GM18507 (cell line): Measurements from ENCODE around the gene XPO6.

ENCODE experiments used
- DNase-seq: peaks from one replicate; pipeline ENCODE4 v3.0.0; 2011; ENCODE audit warnings: low read depth; ENCODE audit not compliant: insufficient read length; ENCODE audit errors: extremely low spot score
- FAIRE-seq: peaks from 2 replicates; lab custom pipeline; 2011; peaks lifted over from hg19 to GRCh38; lab: Jason Lieb, UNC

Gene XPO6

GRCh38 chr16:28098959-28099945, 112.5 kb downstream of the XPO6 start:
- FAIRE-seq (no peak), DNase-seq (no peak)

DNA sequence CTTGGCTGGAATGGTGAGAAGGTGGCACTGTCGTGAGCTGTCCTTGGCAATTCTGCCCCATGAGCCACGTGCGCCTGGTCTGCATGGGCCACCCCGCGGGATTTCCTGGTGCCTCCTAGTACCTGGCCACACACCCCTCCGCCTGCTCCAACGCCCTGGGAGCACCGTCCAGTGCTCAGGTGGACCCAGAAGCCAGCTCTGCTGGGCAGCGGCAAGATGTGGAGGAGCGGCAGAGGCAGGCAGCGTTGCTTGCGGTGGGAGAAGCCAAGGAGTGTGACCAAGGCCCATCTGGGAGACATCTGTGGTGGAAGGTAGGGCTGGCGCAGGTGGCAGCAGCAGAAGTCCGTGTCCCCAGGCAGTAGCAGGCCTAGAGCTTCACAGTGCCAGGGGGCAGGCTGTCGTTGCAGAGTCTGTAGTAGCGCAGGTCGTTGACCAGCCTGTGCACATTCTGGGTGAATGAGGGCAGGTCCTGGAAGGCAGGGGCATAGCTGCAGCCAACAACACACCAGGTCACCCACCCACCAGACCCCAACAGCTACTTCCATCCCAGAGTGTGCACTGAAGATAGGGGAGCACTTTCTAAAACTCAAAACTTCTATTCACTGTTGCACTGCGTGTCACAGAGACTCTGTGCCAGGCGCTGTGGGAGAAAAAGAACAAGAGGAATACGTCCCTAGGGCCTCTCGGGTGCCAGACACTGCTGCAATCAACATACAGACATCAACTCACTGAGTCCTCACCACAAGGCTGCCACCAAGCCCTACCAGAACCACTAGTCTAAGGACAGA, 113.4 kb downstream of the XPO6 start:
- FAIRE-seq (no peak), DNase-seq (no peak)

GRCh38 chr16:28096983-28097899, 114.5 kb downstream of the XPO6 start:
- no peak for FAIRE-seq
- DNase-seq = no peak

DNA sequence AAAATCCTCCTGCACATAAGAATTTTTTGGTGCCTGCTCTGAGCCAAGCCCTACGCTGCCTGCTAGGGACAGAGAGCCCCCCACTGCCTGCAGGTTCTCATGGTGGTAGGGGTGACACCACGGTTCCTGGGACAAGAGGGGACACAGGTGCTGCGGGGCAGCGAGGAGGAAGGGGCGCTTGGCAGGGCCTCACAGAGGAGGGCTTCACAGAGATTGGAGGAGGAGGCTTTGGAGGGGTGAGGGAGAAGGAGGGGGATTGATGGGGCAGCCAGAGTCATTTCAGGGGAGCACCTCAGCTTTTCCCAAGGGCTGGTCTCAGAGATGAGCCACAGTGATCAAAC, 118.4 kb downstream of the XPO6 start:
- no peak for FAIRE-seq

DNA sequence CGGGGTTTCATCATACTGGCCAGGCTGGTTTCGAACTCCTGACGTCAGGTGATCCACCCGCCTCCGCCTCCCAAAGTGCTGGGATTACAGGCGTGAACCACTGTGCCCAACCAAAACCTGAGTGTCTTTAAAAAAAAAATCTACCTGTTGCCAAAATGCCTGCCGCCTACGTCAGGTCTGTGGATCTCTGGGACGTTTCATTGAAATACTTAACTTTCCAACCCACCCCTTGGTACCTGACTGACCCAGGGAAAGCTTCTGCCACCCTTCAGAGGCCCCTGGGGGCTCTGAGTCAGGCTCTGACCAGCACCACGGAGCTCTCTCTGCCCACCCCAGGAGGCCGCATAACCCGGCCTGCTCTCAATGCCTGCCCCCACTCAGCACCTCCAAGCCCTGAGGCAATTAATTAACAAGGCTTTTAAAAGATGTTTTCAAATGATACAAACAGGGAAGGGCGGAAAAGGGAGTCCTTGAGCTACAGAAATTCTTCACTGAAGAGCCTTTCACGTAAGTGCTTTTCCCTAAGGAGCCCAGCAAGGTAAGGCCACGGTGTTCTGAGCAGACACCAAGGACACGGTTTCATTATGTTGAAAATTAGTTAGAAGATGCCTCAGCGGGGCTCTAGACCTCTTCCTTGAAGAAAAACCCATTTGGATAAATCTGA, 118.9 kb downstream of the XPO6 start:
- DNase-seq (no peak), FAIRE-seq (no peak)

More for the DNA sequence above, 118.4 kb downstream of the XPO6 start:
- no peak for DNase-seq

- DNase-seq (no peak), FAIRE-seq (no peak)
Observed at GRCh38 chr16:28091656-28092055, 120.1 kb downstream of the XPO6 start.

GRCh38 chr16:28090646-28091377, 121.0 kb downstream of the XPO6 start:
- DNase-seq = no peak
- FAIRE-seq = no peak

GRCh38 chr16:28089992-28090365, 121.8 kb downstream of the XPO6 start:
- DNase-seq (no peak), FAIRE-seq (no peak)

DNA sequence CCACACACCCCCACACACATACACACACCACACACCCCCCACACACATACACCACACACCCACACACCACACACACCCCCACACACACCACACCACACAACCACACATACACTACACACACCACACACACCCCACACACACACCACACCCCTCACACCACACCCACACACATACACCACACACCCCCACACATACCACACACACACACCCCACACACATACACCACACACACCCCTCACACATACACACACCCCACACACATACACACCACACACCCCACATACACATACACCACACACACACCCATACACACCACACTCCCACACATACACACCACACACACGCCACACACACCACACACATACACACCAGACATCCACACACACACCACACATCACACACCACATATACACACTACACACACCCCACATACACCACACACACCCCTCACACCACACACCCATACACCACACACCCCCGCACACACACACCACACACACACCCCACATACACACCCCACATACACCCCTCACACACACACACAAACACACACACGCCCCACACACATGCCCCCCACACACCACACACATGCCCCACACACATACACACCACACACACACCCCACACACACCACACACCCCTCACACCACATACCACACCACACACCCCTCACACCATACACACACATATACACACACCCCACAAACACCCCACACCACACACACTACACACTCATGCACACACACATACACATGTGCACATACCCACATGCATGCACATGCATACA, 122.4 kb downstream of the XPO6 start:
- FAIRE-seq (no peak), DNase-seq (no peak)

DNA sequence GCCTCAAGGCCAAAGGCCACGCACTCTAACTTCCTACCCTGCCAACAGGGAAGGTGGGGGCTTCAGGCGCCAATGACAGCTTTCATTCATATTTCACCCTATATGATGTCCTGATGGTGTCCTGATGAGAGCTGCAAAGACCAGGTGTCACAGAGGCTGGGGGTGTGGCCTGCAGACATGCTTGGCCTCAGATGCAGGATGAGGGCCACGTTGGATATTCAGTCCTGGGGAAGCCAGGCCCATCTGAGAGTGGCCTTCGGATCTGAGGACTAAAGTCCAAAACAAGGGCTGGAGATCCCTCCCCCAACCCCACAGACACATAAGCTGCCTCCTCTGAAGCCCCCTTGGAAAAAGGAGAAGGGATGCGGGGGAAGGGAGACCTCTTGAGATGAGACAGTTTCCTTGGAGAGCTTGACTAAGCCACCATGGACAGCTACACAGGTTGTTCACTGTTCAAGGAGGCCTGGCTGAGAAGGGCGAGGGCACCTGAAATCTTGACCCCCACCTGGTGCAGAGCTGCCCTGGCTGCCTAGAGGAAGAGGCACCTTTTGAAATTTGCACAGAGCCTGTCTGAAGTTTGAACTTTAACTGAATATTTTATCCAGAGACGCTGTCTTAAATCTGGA, 124.0 kb downstream of the XPO6 start:
- FAIRE-seq = no peak

DNA sequence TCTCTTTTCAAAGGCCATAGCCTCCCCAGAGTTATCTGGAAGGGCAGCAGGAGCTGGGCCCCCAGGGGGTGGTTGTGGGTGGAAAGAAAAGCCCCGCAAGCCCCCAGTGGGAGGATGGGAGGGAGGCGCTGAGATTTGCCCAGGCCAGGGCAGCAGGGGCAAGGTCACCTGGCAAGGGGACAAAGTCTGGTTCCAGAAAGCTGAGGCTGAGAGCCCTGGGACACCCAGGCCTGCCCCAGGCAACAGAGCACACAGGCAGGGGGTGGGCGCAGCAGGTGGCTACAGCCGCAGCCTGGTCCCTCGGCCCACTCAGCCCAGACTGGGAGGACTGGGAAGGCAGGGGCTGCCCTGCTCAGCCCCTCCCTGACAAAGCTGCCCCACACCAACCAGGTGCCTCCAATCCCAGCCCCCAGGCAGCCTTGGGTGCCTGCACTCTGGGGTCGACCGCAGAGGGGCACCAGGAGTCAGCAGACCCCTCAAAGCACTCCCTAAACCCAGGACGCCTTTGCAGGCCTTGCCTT, 124.6 kb downstream of the XPO6 start:
- FAIRE-seq = no peak
- DNase-seq = no peak

More for the DNA sequence above, 124.0 kb downstream of the XPO6 start:
- no peak for DNase-seq

DNA sequence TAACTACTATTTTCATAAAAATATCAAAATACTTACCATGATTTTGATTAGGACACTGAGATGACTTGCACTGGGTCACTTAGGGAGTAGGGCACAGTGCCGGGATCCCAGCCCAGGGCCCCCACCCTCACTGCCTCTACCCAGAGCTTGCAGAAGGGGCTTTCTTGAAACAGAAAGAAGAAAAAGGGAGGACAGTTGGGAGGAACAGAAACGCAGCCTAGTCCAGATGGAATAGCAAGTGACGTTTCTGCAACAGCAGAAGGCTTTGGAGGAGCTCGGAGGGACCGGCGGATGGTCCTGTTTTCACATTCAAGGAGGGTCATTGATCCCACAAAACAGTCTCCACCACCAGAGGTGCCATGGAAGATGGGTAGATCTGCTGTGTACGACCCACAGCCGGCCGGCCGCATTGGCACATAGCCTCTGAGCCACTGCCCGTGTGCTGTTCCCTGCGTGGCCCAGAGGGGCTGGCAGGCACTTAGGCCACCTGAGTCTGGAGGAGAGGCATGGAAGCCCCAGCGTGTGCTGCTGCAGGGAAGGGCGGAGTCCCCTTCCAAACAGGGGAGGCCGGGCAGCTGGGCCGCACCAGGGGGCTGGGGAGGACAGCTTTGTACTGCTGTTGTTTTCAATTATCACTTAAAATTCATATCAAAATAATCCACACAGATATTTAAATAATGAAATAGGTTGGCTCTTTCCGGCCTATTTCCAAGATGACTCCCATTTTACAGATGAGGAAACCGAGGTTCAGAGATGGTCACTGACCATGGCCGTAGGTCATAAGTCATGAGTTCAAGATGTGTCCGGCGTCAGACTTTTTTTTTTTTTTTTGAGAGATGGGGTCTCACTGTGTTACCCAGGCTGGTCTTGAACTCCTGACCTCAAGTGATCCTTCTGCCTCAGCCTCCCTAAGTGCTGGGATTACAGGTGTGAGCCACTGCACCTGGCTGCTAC, 125.3 kb downstream of the XPO6 start:
- DNase-seq (no peak), FAIRE-seq (no peak)

- no peak for FAIRE-seq
Observed at GRCh38 chr16:28085389-28086171, 126.2 kb downstream of the XPO6 start.

DNA sequence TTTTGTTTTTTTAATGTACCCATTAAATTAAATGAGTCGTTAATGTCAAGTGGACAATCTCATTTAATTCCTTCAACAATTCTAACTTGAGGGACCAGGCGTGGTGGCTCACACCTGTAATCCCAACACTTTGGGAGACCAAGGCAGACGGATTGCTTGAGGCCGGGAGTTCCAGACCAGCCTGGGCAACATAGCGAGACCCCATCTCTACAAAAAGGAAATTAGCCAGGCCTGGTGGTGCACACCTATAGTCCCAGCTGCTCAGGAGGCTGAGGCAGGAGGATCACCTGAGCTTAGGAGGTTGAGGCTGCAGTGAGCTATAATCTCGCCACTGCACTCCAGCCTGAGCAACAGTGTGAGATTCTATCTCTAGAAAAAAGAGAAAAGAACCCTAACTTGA, 127.6 kb downstream of the XPO6 start:
- FAIRE-seq (no peak), DNase-seq (no peak)

More at GRCh38 chr16:28085389-28086171, 126.2 kb downstream of the XPO6 start:
- DNase-seq = no peak

DNA sequence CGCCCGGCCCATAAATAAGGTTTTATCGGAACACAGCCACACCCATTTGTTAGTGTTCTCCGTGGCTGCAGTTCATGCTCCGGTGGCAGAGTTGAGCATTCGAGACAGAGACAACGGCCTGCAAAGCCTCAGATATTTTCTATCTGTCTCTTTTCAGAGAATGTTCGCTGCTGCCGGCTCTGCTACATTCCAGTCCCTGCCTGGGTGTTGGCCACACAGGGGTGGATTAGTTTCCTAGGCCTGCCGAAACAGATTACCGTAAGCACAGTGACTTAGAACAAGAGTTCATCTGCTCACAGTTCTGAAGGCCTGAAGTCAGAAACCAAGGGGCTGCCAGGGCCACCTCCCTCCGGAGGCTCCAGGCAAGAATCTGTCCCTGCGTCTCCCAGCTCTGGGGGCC, 129.1 kb downstream of the XPO6 start:
- FAIRE-seq = no peak
- no peak for DNase-seq
